HG02840 (cell line): ENCODE data around the gene TTC39C.

Experiments used
- ATAC-seq: cut with Tn5 transposase; IDR thresholded peaks from one replicate; pipeline ENCODE4 v1.9.1; 2021; ENCODE audit warnings: mild to moderate bottlenecking, moderate library complexity, moderate number of reproducible peaks; ENCODE audit not compliant: unreplicated experiment, low FRiP score

The TTC39C gene

GRCh38 chr18:24014062-24014985 is at the start of gene TTC39C:
Gene TTC39C (plus strand): TSS chr18:24014754. CDS start chr18:24014872, 118 bp downstream.
- peak; percentile 43 for ATAC-seq

- ATAC-seq: no peak
Observed at GRCh38 chr18:23966909-23967308, 47.6 kb upstream of the TTC39C start.

DNA sequence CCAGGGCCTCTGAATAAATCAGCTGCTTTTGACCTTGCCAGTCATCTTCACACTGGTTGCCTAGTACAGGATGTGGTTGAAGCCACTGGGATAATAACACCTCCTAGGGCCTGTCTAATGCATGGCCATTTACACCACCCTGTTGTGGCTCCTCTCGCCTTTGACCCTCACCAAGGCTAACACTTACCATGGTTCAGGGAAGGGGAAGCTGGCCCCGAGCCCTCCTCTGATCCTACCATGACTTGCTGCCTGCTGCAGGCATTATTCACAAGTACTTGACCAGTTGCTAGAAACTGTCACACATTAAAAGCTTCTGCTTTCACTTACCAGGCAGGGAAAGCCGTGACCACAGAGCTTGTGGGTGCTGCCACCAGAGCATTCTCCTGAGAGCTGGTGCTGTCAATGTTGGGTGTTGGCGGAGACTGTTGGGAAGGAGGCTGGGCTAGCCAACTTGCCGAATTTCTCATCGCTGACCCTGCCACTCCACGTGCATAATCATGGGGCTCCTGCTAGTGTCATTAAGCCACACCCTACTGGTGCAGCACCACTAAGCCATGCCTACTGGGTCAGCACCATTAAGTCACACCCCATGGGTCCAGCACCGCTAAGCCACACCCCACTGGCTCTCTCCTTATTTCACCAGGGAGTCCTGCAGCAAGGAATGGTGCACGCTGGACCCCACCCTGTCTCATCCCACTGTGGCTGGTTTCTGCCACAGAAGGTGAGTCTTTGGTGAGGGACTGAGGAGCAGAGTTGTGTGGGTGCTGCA is 47.0 kb upstream of the TTC39C start:
- ATAC-seq: no peak

DNA sequence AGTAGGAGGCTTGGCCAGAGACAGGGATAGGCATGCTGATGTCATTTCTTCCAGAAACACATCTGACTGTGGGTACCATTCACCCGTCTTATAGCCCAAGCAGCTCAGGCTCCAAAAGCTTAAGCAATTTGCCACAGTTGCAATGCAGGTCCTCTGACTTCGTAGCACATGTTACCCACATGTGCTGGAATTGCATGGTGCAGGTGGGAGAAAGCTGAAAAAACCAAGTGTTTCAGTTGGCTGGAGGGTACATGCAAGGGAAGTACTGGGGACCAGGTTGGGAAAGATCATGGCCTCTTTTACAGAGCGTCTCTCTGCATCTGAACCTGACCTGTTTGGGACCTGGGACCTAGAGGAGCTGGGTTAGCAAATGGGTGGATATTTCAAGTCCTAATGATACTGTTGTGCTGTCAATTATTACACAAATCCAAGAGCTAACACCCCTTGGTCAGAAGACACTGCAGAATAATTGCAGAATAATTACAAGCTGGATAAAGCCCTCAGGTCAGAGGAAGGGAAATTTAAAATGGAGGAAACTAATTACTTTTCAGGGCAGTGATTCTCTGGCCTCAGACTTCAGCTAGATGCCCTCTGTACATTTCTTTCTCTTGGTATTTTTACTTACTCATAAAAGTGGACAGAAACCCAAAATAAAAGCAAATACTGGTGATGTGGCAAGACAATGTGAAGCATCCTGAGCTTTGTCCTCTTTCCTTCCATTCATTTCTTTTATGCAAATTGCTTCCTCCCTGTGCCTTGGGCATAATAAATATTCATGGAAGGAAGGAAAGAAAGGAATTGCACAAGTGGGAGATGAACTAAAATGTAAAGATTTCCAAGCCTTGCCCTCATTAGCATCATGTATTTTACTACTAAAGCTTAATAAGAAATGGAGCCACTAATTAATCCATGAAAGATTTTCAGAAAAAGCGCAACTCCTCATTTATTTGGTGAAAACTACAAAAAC is 45.6 kb upstream of the TTC39C start:
- ATAC-seq: no peak

DNA sequence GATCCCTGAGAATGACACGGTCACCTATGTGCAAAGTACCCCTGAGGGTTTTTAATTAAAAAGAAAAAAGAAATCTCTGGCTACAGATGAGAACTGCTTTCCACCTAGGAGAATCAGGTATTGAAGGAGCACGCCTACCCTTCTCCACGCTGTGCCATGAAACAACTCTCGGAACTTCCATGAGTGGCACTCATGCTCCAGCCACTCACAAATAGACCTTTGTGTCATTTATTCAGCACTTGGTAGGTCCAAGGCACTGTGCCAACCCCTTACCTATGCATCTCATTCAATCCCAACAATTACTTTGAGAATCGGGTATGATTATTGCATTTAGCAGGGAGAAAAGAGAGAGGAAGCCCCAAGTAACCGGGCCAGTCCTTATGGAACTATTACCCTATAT is 44.9 kb upstream of the TTC39C start:
- no peak for ATAC-seq

- ATAC-seq: no peak
Observed at GRCh38 chr18:23970161-23971096, 44.1 kb upstream of the TTC39C start.

GRCh38 chr18:23971097-23971440 is 43.5 kb upstream of the TTC39C start:
- ATAC-seq: no peak

DNA sequence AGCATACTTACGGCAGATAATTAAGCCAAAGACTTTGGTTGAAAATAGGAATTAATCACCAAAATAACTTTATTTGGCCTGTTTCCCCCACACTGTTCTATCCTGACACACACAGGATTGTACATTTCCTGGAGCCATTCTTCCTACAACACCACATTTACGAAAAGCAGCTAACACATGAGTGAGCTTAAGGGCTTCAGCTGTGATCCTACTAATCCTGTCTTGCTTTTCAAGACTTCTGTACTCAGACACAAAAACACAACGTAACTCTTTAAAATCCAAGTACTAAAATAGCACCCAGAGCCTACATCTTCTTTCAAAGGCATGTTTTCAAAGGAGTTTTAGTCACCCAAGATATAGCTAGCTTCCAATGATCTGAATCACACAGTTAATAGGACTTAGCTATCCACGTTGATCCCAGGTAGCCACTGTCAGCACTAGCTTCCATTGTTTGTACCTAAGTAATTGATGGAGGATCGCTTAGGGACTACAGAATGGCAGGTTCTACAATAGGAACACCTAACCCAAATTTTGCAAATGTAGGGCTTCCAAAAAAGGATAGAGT is 42.8 kb upstream of the TTC39C start:
- no peak for ATAC-seq

- no peak for ATAC-seq
Observed at GRCh38 chr18:23972453-23972852, 42.1 kb upstream of the TTC39C start.

DNA sequence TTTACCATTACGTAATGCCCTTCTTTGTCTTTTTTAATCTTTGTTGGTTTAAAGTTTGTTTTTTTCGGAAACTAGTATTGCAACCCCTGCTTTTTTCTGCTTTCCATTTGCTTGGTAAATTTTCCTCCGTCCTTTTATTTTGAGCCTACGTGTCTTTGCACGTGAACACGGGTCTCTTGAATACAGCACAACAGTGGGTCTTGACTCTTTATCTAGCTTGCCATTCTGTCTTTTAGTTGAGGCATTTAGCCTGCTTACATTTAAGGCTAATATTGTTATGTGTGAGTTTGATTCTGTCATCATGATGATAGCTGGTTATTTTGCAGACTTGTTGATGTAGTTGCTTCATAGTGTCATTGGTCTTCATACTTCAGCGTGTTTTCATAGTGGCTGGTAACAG is 37.5 kb upstream of the TTC39C start:
- ATAC-seq: no peak

GRCh38 chr18:23977719-23978483 is 36.7 kb upstream of the TTC39C start:
- no peak for ATAC-seq

- ATAC-seq: peak; percentile 76
Observed at GRCh38 chr18:23981369-23981980, 33.1 kb upstream of the TTC39C start.

DNA sequence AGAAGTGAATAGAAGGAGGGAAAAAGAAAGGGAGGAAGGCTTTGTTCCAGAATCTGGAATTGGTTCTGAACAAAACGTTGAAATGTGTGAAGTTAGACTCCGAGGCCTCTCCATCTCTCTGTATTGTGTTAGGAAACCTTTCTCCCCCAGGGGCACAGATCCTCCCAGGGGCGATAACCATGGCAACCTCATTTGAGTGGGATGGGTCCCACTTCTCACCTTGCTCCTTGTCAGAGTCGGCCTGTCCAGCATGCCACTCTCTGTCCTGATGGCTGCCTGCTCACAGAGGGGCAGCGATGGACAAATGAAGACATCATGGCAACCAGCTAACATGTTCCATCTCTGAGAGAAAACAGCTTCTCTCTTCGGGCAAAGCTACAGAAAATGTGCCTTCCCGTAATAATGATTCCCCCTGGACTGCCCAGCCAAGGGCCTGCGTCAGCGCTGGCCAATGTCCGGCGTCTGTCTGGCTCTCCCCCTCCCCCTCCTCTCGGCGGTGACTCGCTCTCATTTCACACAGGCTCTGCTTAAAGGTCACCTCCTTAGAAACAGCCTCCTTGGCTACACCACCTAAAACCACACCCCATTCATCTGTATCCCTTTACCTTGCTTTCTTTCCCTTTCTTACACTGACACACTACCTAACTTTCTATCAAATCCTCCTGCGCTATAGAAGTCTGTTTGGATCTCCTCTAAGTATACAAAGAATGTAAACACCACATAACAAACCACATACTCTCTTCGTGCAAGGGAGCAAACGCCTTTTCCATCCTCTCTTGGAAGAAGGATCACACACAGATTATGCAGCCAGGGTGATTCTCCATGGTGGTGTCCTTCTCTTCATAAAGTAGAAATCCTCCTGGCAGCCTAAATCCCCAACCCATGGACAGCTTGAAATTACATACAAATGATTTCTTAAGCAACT is 32.1 kb upstream of the TTC39C start:
- no peak for ATAC-seq

DNA sequence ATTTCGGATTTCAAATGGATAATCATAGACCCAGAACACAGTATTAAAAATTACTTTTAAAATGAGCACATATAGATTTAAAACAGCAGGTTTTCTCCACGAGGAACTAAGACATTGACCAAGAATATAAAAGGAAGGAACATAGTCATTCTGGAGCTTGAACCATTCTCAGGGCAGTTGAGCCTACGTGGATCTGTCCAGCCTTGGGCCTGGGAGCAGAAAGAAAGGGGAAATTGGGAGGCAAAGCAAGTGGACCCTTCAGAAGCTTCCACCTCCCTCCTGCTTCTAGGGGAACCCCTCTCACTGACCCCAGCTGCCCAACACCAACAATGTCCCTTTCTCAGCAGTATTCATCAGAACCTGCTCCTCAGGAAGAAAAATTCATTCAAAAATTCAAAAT is 31.4 kb upstream of the TTC39C start:
- ATAC-seq: no peak

DNA sequence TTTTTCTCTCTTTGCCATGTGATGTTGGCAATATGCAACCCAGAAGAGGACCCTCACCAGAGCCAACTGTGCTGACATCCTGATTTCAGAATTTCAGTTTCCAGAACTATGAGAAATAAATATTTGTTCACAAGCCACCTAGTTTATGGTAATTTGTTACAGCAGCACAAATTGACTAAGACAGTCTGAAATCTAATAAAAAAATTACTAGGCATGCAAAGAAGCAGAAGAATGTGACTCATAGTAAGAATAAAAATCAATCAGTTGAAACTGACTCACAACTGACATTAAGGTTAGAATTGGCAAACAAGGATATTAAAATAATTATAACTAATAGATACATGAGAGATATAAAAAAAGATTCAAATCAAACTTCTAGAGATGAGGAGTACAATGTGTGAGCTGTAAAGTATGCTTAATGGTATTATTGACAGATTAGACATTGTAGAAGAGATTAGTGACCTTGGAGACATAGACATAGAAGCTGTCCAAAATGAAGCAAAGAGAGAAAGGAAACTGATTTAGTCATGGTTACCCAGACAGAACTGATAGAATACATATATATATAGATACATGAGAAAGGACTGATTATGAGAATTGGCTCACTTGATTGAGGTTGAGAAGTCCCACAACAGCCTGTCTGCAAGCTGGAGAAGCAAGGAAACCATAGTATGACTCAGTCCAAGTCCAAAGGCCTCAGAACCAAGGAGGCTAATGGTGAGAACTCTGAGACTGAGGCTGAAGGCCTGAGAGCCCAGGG is 27.8 kb upstream of the TTC39C start:
- ATAC-seq: no peak
